DOHH2 (cell line): ENCODE measurements around the gene LRMDA.

Experiments used
- H3F3A ChIP-seq: fragments of 200-600 bp; sonication (generic), shearing (Covaris generic); 2 replicates; pipeline ENCODE4 v1.6.0; 2016; ENCODE audit warnings: antibody characterized with exemption, mild to moderate bottlenecking; ENCODE audit not compliant: control insufficient read depth, insufficient read depth
- H3K27ac ChIP-seq: fragments of 200-600 bp; sonication (generic); 2 replicates; pipeline ENCODE4 v1.5.1; 2014; ENCODE audit warnings: low read depth, mild to moderate bottlenecking, low read length, moderate library complexity
- H3K27me3 ChIP-seq: fragments of 200-600 bp; sonication (generic); 2 replicates; pipeline ENCODE4 v1.6.1; 2014; ENCODE audit warnings: mild to moderate bottlenecking, low read length, mixed read lengths; ENCODE audit not compliant: control insufficient read depth
- H3K36me3 ChIP-seq: fragments of 200-600 bp; sonication (generic); 2 replicates; pipeline ENCODE4 v1.6.1; 2014; ENCODE audit warnings: mild to moderate bottlenecking, low read length, moderate library complexity, mixed read lengths; ENCODE audit not compliant: control insufficient read depth
- H3K4me1 ChIP-seq: fragments of 200-600 bp; sonication (generic); 2 replicates; pipeline ENCODE4 v1.6.1; 2014; ENCODE audit warnings: mild to moderate bottlenecking, low read length, mixed read lengths; ENCODE audit not compliant: control insufficient read depth
- H3K4me2 ChIP-seq: fragments of 200-600 bp; sonication (generic); 2 replicates; pipeline ENCODE4 v1.6.0; 2014; ENCODE audit warnings: mild to moderate bottlenecking, low read length, moderate library complexity
- H3K4me3 ChIP-seq: fragments of 200-600 bp; sonication (generic); 2 replicates; pipeline ENCODE4 v1.5.1; 2014; ENCODE audit warnings: mild to moderate bottlenecking, low read length, mixed read lengths
- H3K79me2 ChIP-seq: fragments of 200-600 bp; sonication (generic); 2 replicates; pipeline ENCODE4 v1.6.1; 2014; ENCODE audit warnings: mild to moderate bottlenecking, low read length, mixed read lengths; ENCODE audit not compliant: control insufficient read depth
- H3K9me2 ChIP-seq: fragments of 200-600 bp; sonication (generic); replicated peaks from 2 replicates; pipeline ENCODE4 v1.6.1; 2014; ENCODE audit warnings: mild to moderate bottlenecking, low read length, mixed read lengths; ENCODE audit not compliant: control insufficient read depth
- H3K9me3 ChIP-seq: fragments of 200-600 bp; sonication (generic); 2 replicates; pipeline ENCODE4 v1.6.1; 2014; ENCODE audit warnings: antibody characterized with exemption, low read length, mixed read lengths; ENCODE audit not compliant: control insufficient read depth, insufficient read depth
- H4K20me1 ChIP-seq: fragments of 200-600 bp; sonication (generic); 2 replicates; pipeline ENCODE4 v1.6.0; 2014; ENCODE audit warnings: low read depth, mild to moderate bottlenecking, antibody characterized with exemption, low read length, moderate library complexity; ENCODE audit not compliant: control insufficient read depth, insufficient read depth
- EZH2phosphoT487 ChIP-seq: fragments of 200-600 bp; sonication (generic); IDR thresholded peaks from 2 replicates; pipeline ENCODE4 v1.6.1; 2017; ENCODE audit warnings: borderline replicate concordance, mild to moderate bottlenecking, antibody characterized with exemption, low read length, moderate library complexity, mixed read lengths
- TF ChIP-seq, protein P1 (sequence below): fragments of 200-600 bp; sonication (generic); IDR thresholded peaks from one replicate; pipeline ENCODE4 v1.5.1; 2014; ENCODE audit warnings: antibody characterized with exemption, mild to moderate bottlenecking, low read depth, low read length; ENCODE audit not compliant: poor library complexity, severe bottlenecking

Gene LRMDA

DNA sequence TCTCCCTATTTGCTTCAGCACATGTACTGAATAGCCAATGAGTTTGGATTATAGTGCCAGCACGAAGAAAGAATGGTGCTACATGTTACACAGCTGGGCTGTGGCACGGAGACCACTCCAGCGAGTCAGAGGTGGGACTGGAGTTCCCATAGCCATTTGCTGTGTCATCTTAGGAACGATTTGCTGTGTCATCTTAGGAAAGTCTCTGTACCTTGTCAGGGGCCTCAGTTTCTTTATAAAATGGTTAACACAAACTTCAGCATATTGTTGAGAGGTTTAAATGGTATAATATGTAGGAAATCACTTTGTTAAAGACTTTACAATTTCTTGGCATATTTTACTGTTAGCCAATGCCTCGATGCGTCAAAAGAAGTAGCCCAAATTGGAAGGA is 609.4 kb downstream of the LRMDA start:
- H3K4me1 ChIP-seq = no peaks in the 10 kb centered on the region
- no peaks in the 10 kb centered on the region for H4K20me1 ChIP-seq
- no peaks in the 10 kb centered on the region for H3F3A ChIP-seq
- H3K27ac ChIP-seq = no peak overlapping the region
- H3K4me3 ChIP-seq = no peak overlapping the region
- no peaks in the 10 kb centered on the region for H3K9me3 ChIP-seq
- H3K27me3 ChIP-seq = no peaks in the 10 kb centered on the region
- H3K9me2 ChIP-seq = no peaks in the 10 kb centered on the region
- H3K79me2 ChIP-seq = no peaks in the 10 kb centered on the region
- no peak for TF ChIP-seq EZH2phosphoT487
- TF ChIP-seq, protein P1, sequence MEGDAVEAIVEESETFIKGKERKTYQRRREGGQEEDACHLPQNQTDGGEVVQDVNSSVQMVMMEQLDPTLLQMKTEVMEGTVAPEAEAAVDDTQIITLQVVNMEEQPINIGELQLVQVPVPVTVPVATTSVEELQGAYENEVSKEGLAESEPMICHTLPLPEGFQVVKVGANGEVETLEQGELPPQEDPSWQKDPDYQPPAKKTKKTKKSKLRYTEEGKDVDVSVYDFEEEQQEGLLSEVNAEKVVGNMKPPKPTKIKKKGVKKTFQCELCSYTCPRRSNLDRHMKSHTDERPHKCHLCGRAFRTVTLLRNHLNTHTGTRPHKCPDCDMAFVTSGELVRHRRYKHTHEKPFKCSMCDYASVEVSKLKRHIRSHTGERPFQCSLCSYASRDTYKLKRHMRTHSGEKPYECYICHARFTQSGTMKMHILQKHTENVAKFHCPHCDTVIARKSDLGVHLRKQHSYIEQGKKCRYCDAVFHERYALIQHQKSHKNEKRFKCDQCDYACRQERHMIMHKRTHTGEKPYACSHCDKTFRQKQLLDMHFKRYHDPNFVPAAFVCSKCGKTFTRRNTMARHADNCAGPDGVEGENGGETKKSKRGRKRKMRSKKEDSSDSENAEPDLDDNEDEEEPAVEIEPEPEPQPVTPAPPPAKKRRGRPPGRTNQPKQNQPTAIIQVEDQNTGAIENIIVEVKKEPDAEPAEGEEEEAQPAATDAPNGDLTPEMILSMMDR = no peak
- no peak overlapping the region for H3K4me2 ChIP-seq
- H3K36me3 ChIP-seq = no peaks in the 10 kb centered on the region

DNA sequence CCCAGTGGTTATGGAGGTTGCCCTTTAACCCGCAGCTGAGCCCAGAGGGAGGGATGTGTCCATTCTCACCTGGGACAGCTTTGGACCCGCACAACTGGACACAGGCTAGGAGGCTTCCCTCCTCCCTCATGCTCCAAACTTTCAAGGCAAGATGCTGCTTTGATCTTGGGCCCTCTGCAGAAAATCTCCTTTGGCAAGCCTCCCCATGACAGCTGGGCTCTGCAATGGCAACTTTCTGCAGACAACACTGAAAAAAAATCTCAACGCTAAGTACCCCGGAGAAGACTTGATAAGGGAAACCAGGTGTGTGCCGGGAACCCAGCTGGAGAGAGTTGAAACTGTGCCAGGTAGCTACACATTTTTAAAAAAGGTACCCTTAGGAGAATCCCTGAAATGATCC is 610.1 kb downstream of the LRMDA start:
- Histone ChIP-seq H3K9me2 (no peaks in the 10 kb centered on the region), H3K27ac (no peak overlapping the region), H4K20me1 (no peaks in the 10 kb centered on the region), H3K27me3 (no peaks in the 10 kb centered on the region), H3K36me3 (no peaks in the 10 kb centered on the region), H3F3A (no peaks in the 10 kb centered on the region), H3K4me2 (no peak overlapping the region), H3K79me2 (no peaks in the 10 kb centered on the region), H3K4me1 (no peaks in the 10 kb centered on the region), H3K4me3 (no peak overlapping the region), H3K9me3 (no peaks in the 10 kb centered on the region)
- TF ChIP-seq, protein P1 = no peak
- no peak for TF ChIP-seq EZH2phosphoT487

DNA sequence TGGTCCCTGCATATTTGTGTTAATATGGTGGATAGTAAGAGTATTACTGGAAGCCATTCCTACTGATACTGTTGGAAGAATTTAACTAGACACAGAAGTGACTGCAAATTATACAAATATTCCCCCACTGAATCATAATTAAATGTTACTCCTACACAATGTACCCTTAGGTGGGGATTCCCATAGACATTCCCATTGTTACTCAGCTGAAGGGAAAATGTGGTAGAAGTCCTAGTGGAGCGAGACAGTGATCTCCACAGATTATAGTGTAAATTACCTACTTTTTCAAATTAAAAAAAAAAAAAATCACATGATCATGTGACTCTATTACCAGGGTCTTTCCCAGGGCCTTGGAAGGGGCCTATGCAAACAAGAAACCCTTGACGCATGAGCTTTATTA is 611.8 kb downstream of the LRMDA start:
- H3K9me3 ChIP-seq = no peaks in the 10 kb centered on the region
- H3K4me2 ChIP-seq = no peak overlapping the region
- no peaks in the 10 kb centered on the region; the same call in 1 of the 2 replicates for H3K9me2 ChIP-seq
- no peaks in the 10 kb centered on the region for H3K79me2 ChIP-seq
- H3K27me3 ChIP-seq = no peaks in the 10 kb centered on the region
- H4K20me1 ChIP-seq = no peaks in the 10 kb centered on the region
- no peaks in the 10 kb centered on the region for H3K36me3 ChIP-seq
- no peaks in the 10 kb centered on the region for H3K4me1 ChIP-seq
- no peak overlapping the region for H3K27ac ChIP-seq
- TF ChIP-seq, protein P1 = no peak
- TF ChIP-seq EZH2phosphoT487 = no peak
- H3K4me3 ChIP-seq = no peak overlapping the region
- H3F3A ChIP-seq = no peaks in the 10 kb centered on the region

DNA sequence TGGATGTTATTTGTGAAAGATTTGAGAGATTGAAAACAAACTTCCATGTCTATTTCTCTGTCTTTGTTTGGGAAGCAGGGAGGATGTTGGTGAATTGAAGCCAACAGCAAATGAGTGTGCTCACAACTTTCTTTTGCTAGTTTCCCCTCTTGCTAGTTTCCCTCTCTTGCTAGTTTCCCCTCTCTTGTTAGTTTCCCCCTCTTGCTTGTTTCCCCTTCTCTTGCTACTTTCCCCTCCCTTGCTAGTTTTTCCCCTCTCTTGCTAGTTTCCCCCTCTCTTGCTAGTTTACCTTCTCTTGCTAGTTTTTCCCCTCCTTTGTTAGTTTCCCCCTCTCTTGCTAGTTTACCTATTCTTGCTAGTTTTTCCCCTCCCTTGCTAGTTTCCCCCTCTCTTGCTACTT is 613.3 kb downstream of the LRMDA start:
- Histone ChIP-seq H3K27ac (no peak overlapping the region), H3F3A (no peaks in the 10 kb centered on the region), H3K9me3 (no peaks in the 10 kb centered on the region), H3K4me2 (no peak overlapping the region), H4K20me1 (no peaks in the 10 kb centered on the region), H3K9me2 (no peaks in the 10 kb centered on the region; the same call in 1 of the 2 replicates), H3K36me3 (no peaks in the 10 kb centered on the region), H3K27me3 (no peaks in the 10 kb centered on the region), H3K79me2 (no peaks in the 10 kb centered on the region), H3K4me3 (no peak overlapping the region), H3K4me1 (no peaks in the 10 kb centered on the region)
- TF ChIP-seq, protein P1 = no peak
- no peak for TF ChIP-seq EZH2phosphoT487
